NB4 (cell line): Measurements from ENCODE around the gene SCAP.

Experiments used
- CTCF ChIP-seq: IDR thresholded peaks from one replicate; pipeline ENCODE4 v1.5.1; 2012; ENCODE audit warnings: low read depth, low read length
- POLR2A ChIP-seq: IDR thresholded peaks from 2 replicates; pipeline ENCODE4 v1.6.1; 2011; ENCODE audit warnings: mild to moderate bottlenecking; ENCODE audit not compliant: insufficient read length; ENCODE audit errors: extremely low read depth
- TF ChIP-seq, protein P1 (sequence below): IDR thresholded peaks from 2 replicates; pipeline ENCODE4 v1.6.1; 2011; ENCODE audit warnings: low read depth, low read length

DNA sequence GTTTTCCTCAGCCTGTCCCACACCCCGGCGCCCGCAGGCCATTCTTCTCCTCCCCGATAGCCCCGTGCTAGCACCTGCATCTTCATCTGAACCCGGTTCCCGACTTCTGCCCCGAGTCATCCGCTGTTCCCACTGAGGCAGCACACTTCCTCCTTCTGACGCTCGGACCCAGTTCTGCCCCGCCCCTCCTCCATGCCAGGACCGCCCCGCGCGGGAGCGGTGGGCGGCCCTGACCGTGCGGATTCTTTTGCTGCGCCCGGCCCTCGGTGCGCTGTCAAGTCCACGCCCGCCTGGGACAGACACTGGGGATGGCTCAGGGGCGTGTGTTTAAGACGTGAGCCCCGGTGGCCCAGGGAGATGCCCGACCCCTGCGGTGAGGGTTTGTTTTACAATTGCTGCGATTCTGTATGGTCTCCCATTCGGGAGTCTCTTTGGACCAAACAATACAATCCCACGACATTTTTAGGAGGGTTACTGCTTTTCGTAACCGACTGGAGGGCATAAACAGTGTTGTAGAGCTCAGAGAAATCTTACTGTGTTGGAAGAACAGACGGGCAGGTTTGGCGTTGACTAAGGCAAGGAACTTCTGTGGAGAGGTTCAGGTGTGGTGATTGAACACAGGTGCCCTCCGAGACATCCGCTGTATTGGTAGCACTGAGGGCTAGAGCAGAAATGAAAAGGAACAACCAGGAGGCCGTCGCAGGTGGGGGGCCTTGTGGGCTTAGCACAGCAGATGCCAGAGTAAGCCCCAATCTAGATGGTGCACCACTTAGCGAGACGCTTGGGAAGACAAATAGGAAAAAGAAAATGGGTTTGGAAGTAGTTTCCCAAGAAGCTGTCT lies 94.2 kb downstream of the SCAP start:
- TF ChIP-seq CTCF = no peak
- TF ChIP-seq POLR2A = peak; percentile 79
- TF ChIP-seq, protein P1, sequence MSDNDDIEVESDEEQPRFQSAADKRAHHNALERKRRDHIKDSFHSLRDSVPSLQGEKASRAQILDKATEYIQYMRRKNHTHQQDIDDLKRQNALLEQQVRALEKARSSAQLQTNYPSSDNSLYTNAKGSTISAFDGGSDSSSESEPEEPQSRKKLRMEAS = peak; percentile 37; the same call in 1 of the 2 replicates
